ENCODE results near the gene TRIM33. TPM values are rescaled to one million over a fixed set of nuclear protein-coding genes. Genes with fewer than 3 reads are reported as not detected.

Gene TRIM33
- total RNA-seq, 1 experiment from 2014 or later = 41.2 TPM

DNA sequence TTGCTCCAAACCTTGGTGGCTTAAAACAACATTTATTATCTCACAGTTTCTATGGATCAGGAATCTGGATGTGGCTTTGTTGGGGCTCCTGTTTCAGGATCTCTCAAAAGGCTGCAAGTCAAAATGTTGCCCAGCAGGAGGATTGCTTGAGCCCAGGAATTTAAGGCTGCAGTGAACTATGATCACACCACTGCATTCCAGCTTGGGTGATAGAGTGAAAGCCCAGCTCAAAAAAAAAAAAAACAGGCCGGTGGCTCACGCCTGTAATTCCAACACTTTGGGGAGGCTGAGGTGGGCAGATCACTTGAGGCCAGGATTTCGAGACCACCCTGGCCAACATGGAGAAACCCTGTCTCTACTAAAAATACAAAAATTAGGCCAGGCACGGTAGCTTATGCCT is 40.4 kb upstream of the TRIM33 start (continued):
- no peak for TF ChIP-seq ZBTB33 (IDR thresholded peaks at IDR 0.05; ENCODE audit: extremely low read depth, insufficient replicate concordance, low read length)
- TF ChIP-seq REST (IDR thresholded peaks at IDR 0.05; ENCODE audit: low read depth) = no peak
- no peak for TF ChIP-seq SRF (IDR thresholded peaks at IDR 0.05; ENCODE audit: low read depth)
- no peak for TF ChIP-seq EZH2phosphoT487 (IDR thresholded peaks at IDR 0.05; ENCODE audit: borderline replicate concordance)
- TF ChIP-seq SIN3A (IDR thresholded peaks at IDR 0.05; ENCODE audit: low read depth) = no peak
- TF ChIP-seq YY1 (IDR thresholded peaks at IDR 0.05; ENCODE audit: extremely low read depth, insufficient replicate concordance, low read depth, low read length) = no peak

GRCh38 chr1:114550336-114550735 is 39.3 kb upstream of the TRIM33 start:
- no peaks in the 10 kb centered on the region for H3K9me2 ChIP-seq (ENCODE audit: insufficient read depth)
- no peak overlapping the region for H3K4me3 ChIP-seq (replicated peaks in 1 of 2; ENCODE audit: low read depth in 1 of 2, low read length in 2 of 2)
- BruUV-seq (replicated peaks) = no TSS peak
- no peaks in the 10 kb centered on the region for H3K9me3 ChIP-seq (ENCODE audit: control insufficient read depth in 1 of 2, insufficient read depth in 1 of 2, low read depth in 1 of 2, low read length in 2 of 2)
- H3K27me3 ChIP-seq (ENCODE audit: insufficient read depth, low read length) = no peaks in the 10 kb centered on the region
- no peaks in the 10 kb centered on the region for H4K20me1 ChIP-seq (ENCODE audit: insufficient read depth)
- POLR2A ChIA-PET = no interaction called here
- CTCF ChIA-PET = interaction anchor here (1.0 kb wide), 1 partner anchor 9 kb away, joined by 3 read pairs; no protein-coding TSS in a partner anchor
- no peak for DNase-seq (ENCODE audit: low read depth, low spot score)
- H3K79me2 ChIP-seq (ENCODE audit: insufficient read depth, low read length) = no peaks in the 10 kb centered on the region
- RAD21 ChIA-PET (ENCODE audit: low non-redundant PET in 1 of 2, low total read pairs in 2 of 2, uncharacterized antibody in 2 of 2, unreplicated experiment in 2 of 2) = no interaction called here
- H3K4me1 ChIP-seq (ENCODE audit: control insufficient read depth in 1 of 2, insufficient read depth in 2 of 2, low read length in 2 of 2) = no peaks in the 10 kb centered on the region
- no peak overlapping the region for H3K9ac ChIP-seq (ENCODE audit: low read length)
- TF ChIP-seq, protein P1, sequence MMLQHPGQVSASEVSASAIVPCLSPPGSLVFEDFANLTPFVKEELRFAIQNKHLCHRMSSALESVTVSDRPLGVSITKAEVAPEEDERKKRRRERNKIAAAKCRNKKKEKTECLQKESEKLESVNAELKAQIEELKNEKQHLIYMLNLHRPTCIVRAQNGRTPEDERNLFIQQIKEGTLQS (IDR thresholded peaks at IDR 0.05) = no peak
- TF ChIP-seq SRF (IDR thresholded peaks at IDR 0.05; ENCODE audit: low read depth) = no peak
- no peak for TF ChIP-seq SP1 (IDR thresholded peaks at IDR 0.05; ENCODE audit: low read depth)
- intact Hi-C loops (cut with micrococcal nuclease) = no loop called here
- no peaks in the 10 kb centered on the region for H3K36me3 ChIP-seq (ENCODE audit: control insufficient read depth in 1 of 2, insufficient read depth in 2 of 2, low read length in 2 of 2)
- no peak overlapping the region for H3K27ac ChIP-seq (ENCODE audit: low read depth, low read length)
- H3K4me2 ChIP-seq (ENCODE audit: low read length) = no peak overlapping the region
- H2AFZ ChIP-seq (ENCODE audit: low read depth, low read length, poor library complexity, severe bottlenecking) = no peak overlapping the region
- no peak for ATAC-seq
